Left kidney (tissue), 2 donors: ENCODE results near the gene AGPAT1. TPM values are rescaled to one million over a fixed set of nuclear protein-coding genes. Genes with fewer than 3 reads are reported as not detected.
A peak's percentile ranks its signal among the peaks of the same experiment; 100 is the strongest.
"Not testable (repeated sequence)": the region's sequence is repeated elsewhere in the genome, so short reads cannot be mapped to it uniquely, and the experiment has no call there.

Experiments
- DNase-seq: peaks from one replicate; pipeline ENCODE4 v3.0.0-alpha.2; 2013
- polyA plus RNA-seq: library from polyadenylated mRNA; unstranded; fragments of 120-200 nt; gene quantifications from one replicate; pipeline ENCODE4 v1.2.1, GENCODE V29; 2013; ENCODE audit not compliant: insufficient read length

Gene AGPAT1
- polyA plus RNA-seq, 1 donor = 94.6 TPM

GRCh38 chr6:32202186-32202585 lies 26.3 kb upstream of the AGPAT1 start:
- no peak for DNase-seq

GRCh38 chr6:32200711-32201475 lies 25.0 kb upstream of the AGPAT1 start:
- no peak for DNase-seq

DNA sequence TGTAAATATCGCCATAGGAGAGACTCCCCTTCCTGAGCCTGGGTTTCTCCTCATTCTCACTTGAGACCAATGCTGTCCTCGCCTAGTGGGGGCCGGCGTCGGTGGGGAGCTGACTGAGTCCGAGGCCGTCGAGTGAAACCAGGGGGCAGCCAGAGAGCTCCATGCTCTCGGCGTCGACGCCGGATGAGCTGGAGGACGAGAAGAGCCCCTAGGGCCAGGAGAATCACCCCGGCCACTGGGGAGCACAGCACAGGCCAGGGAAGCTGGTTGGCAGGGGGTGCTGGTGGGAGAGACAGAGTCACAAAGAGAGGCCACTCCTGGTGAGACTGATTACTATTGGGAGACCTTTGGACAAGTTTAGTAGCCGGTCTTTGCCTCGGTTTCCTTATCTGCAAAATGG lies 23.0 kb upstream of the AGPAT1 start:
- DNase-seq = no peak

- DNase-seq = no peak
Observed at GRCh38 chr6:32198345-32198696, 22.4 kb upstream of the AGPAT1 start.

GRCh38 chr6:32196682-32197616 lies 21.1 kb upstream of the AGPAT1 start:
- DNase-seq = no peak

- peak; percentile 91 for DNase-seq
Observed at GRCh38 chr6:32195902-32196681, 20.2 kb upstream of the AGPAT1 start.

GRCh38 chr6:32195652-32195901 lies 19.7 kb upstream of the AGPAT1 start:
- DNase-seq = peak; percentile 99

DNA sequence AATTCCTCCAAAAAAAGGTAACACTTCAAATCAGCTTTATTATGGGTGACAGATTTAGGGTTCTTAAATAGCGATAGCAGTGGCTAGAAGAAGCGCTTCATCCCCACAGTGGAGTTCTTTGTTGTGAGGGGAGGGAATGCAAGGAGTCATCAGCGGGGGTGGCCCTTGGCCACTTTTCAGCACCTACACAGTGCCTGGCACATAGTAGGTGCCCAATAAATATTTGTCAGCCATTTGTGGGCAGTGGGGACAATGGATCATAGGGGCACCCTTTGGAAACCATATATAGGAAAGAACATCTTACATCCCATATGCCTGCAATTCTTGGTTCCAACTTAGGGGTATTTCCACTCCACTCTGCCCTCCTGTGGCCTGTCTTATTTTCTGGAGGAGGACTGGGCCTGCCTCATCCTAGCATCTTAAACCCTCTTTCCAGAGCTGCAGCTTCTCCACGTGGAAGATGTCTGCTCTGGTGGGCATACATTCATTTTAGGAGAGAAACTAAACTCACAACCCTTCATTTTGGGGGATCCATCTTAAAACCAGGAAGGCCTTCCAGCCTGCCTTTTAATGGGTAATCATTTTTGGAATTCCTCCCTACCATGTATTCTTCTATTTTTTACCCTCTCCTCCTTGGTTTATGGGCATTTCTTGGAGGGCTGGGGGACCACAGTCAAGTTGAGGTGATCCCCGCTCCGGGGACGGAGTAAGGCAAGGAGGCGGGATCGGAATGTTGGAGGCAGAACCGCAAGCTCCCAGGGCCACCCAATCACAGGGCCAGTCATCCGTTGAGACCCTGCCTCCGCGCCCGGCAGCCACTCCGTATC lies 19.2 kb upstream of the AGPAT1 start:
- DNase-seq = no peak

DNA sequence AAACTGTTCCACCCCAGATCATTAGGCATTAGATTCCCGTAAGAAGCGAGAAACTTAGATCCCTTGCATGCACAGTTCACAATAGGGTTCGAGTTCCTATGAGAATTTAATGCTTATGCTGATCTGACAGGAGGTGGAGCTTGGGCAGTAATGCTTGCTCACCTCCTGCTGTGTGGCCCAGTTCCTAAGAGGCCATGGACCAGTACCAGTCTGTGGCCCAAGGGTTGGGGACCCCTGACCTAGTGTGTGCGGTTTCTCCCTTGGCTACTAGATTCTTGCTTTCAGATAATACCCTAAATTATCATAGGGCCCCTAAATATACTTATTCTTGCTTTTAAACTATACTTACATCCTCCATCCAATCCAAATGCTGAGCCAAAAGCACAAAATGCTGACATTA lies 18.5 kb upstream of the AGPAT1 start:
- DNase-seq = no peak

DNA sequence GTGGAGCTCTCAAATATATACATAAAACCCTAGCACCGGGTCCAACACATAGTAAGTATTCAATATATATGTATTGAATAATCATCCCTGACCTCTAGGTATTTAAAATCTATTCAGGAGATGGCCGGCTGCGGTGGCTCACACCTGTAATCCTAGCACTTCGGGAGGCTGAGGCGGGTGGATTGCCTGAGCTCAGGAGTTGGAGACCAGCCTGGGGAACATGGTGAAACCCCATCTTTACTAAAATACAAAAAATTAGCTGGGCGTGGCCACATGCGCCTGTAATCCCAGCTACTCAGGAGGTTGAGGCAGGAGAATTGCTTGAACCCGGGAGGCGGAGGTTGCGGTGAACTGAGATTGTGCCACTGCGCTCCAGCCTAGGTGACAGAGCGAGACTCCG lies 17.2 kb upstream of the AGPAT1 start:
- not testable (repeated sequence) for DNase-seq

- no peak for DNase-seq
Observed at GRCh38 chr6:32192608-32193039, 16.7 kb upstream of the AGPAT1 start, which contains the start of gene GPSM3. TSS of gene GPSM3 (minus strand) at chr6:32192643. CDS start at chr6:32192513, 130 bp downstream.

DNA sequence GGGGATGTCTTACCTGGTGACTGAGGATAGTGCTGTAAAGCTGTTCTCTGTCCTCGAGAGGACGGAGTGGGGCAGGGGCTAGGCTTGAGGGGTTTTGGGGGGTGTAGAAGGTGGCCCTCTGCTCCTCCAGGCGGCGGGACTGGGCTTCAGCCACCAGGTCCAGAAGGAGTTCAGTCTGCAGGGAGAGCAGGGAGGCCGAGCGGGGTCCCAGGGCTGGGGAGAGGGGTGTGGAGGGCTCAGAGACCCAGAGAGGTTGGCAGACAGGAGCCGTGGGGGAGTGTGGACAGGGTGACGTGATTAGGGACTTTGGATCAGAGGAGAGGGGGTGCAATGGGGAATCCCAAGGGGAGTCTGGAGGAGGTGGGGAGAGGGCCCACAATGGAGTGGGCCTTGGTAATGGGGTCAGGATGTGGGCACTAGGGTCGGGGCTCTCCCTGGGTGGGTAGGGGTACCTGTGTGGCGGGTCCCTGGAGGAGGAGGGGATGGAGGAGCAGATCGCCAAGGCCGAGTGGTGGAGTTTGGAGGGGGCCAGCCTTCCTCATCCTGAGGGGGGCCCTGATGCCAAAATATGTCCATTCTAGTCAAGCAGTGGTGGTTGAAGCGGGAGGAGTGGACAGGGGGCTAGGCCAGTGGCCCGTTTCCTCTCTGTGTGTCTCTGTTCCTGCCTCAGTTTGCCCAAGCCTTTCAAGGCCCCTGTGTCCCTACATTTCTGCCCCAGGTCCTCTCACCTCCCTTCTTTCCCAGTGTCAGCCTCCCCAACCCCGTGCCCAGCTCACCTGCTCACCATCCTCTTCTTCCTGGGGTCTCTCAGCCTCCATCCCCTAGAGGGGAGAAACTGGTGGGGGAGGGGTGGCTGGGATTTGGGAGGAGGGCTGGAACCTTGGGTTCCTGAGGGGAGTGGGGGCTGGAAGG lies 16.1 kb upstream of the AGPAT1 start:
- no peak for DNase-seq

DNA sequence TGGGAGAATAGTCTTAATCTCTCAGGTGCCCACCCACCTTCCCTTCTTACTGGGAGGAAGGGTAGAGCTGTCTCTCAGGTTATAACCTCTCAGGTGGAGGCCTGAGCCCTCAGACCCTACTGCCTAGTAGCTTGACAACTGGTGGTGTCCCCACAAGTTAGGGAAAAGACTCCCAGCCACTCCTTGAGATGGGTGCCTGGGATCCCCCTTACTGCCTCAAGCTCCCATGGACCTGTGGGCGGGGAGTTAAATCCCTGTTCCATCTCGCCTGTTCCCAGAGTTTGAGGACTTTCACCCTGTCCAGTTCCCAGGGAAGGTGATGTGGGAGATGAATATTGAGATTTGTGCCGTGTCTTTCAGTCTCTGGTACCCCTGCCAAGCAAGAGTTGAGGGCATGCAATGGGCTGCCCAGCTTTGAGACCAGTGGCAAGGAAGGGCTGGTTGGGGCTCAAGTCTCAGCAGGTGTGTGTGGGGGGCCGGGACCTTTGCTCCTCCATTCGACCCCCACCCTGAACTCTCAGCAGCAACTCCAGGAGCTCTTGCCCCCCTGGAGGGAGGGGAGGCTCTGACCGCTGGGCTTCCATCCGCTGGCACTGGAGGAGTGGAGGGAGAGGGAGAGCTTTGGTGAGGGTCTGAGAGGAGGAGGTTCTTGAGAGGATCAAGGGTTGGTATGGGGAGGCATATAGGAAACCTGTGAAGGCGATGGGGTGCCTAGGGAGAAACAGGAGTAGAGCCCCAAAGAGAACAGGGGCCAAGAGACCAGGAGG lies 15.2 kb upstream of the AGPAT1 start:
- no peak for DNase-seq

GRCh38 chr6:32190054-32190851 lies 14.4 kb upstream of the AGPAT1 start, which contains the start of gene PBX2:
TSS of gene PBX2 (minus strand) at chr6:32190202. CDS start at chr6:32189915, 287 bp downstream.
- peak; percentile 95 for DNase-seq

DNA sequence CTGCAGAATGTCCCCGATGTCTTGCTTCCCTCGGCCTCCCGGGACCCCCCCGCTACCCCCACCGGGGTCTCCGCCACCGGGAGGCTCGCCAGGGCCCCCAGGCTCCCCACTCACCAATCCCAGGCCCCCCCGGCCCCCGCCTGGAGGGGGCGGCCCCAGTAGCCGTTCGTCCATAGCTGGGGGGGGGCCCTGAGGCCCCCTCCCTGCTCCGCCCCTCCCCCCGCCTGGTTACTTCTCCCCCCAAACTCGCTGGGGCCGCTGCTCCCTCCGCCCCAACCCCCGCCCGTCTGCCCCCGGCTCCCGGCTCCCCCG lies 13.8 kb upstream of the AGPAT1 start:
- no peak for DNase-seq

DNA sequence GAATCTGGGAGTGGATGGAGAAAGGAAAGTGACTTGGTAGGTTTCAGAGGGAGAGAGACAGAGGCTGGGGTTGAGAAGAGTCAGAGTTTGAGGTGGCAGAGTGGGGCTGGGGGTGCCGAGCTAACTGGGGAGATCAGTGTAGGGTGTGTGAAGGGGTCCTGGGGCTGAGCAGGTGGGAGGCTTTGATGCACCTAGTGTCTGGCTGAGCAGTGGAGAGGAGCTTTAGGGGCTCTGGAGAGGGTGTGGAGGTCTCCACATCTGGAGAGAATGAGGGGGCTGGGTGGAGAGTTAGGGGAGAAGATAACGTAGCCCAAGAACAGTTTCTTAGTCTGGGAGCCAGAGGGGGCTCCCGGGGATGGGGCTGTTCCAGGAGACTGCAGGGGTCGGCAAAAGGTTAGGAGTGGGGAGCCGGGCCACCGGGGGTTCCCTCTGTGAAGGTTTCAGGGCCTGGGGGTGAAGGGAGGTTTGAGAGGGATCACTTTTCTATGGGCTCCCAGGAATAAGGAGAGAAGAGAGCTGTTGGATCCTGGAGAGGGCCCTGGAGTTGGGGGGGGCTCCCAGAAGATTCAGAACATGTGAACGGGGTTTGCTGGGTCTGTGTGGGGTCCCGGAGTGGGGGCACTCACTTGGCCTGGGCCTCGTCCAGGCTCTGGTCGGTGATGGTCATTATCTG lies 13.3 kb upstream of the AGPAT1 start:
- no peak for DNase-seq

DNA sequence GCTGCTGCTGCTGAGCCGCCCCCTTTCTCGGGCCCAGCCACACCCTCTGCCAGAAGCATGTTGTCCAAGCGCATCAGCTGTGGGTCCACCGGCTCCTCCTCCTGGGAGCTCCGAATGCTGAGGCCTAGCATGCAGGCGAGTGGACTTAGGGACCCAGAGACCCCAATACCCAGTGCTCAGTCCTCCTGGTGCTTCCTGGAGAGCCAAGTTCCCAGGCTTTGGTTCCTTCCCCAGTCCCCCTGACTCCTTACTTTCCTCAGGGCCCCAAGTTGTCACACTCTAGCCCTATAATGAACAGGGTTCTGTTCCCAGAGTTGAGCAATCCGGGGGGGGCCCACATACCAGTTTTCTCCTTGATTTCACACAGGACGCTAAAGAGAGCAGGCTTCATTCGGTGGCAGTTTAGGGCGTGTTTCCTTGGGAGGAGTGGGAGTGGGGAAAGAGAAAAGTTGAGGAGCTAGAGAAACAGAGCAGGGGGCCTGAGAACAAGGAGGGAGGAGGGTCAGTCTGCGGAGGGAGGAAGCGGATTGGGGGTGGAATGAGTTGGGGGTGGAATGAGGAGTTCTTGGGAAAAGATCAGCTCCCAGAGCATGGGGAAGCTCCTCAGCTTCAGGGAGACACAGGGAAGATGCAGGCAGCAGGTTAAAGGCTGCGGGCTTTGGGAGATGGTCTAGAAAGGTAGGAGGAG lies 12.6 kb upstream of the AGPAT1 start:
- DNase-seq = no peak
